Measurements from ENCODE around the gene NUP188.

Gene NUP188

GRCh38 chr9:128913995-128914772 lies 33.3 kb upstream of the NUP188 start:
- DNase-seq: no peak

- DNase-seq: no peak
Measured at GRCh38 chr9:128916204-128916603, 31.3 kb upstream of the NUP188 start.

GRCh38 chr9:128916745-128917144 lies 30.8 kb upstream of the NUP188 start:
- DNase-seq: no peak

- DNase-seq: no peak
Measured at GRCh38 chr9:128917151-128917849, 30.2 kb upstream of the NUP188 start.

GRCh38 chr9:128918921-128919320 lies 28.6 kb upstream of the NUP188 start:
- no peak for DNase-seq

GRCh38 chr9:128919402-128920089 lies 28.0 kb upstream of the NUP188 start:
- no peak for DNase-seq

- no peak for DNase-seq
Measured at GRCh38 chr9:128920381-128921058, 27.0 kb upstream of the NUP188 start, which contains the start of gene PHYHD1. TSS of gene PHYHD1 (plus strand) at chr9:128920982. CDS start at chr9:128922324, 1,342 bp downstream.

- no peak for DNase-seq
Measured at GRCh38 chr9:128921881-128922763, 25.4 kb upstream of the NUP188 start.

GRCh38 chr9:128923493-128923883 lies 24.0 kb upstream of the NUP188 start:
- no peak for DNase-seq

GRCh38 chr9:128927731-128928411 lies 19.6 kb upstream of the NUP188 start:
- DNase-seq: peak; percentile 32

- DNase-seq: no peak
Measured at GRCh38 chr9:128928624-128929023, 18.9 kb upstream of the NUP188 start.

GRCh38 chr9:128929560-128929959 lies 17.9 kb upstream of the NUP188 start:
- DNase-seq: no peak

GRCh38 chr9:128933731-128934130 lies 13.8 kb upstream of the NUP188 start:
- DNase-seq: no peak

- no peak for DNase-seq
Measured at GRCh38 chr9:128936171-128936865, 11.2 kb upstream of the NUP188 start.

GRCh38 chr9:128937310-128938165 lies 10.0 kb upstream of the NUP188 start:
- no peak for DNase-seq

- no peak for DNase-seq
Measured at GRCh38 chr9:128940271-128940921, 7.1 kb upstream of the NUP188 start.

GRCh38 chr9:128940946-128941755 lies 6.3 kb upstream of the NUP188 start:
- DNase-seq: no peak

All from CD4-positive, alpha-beta T cell treated with Interferon gamma for 1 hour (primary cell).